Heart right ventricle (tissue), 16 donors: ENCODE data around the gene NELL1. TPM values are rescaled to one million over a fixed set of nuclear protein-coding genes. Genes with fewer than 3 reads are reported as not detected.

ENCODE experiments used
- ATAC-seq, 8 donors: fragments of 200-7000 bp; cut with Tn5 transposase; one replicate each; pipeline ENCODE4 v1.9.1; 2020; ENCODE audit warnings: mild to moderate bottlenecking in 8 of 8, moderate library complexity in 8 of 8, moderate number of reproducible peaks in 1 of 8
- DNase-seq, 2 donors: peaks; one replicate each; pipeline ENCODE4 v3.0.0-alpha.2; 2020
- H3K27ac ChIP-seq, 10 donors: fragments of 200-600 bp; sonication (generic) in 2 of 10; one replicate each; pipeline versions ENCODE4 v1.5.0 to v1.8.0; 2020 to 2022; ENCODE audit warnings: mild to moderate bottlenecking in 3 of 10
- H3K27me3 ChIP-seq, 7 donors: fragments of 200-600 bp; one replicate each; pipeline ENCODE4 v1.8.0; 2021 to 2022; ENCODE audit warnings: mild to moderate bottlenecking in 2 of 7
- H3K36me3 ChIP-seq, 9 donors: fragments of 200-600 bp; sonication (generic) in 1 of 9; one replicate each; pipeline versions ENCODE4 v1.5.0 to v1.8.0; 2020 to 2022; ENCODE audit warnings: mild to moderate bottlenecking in 2 of 9
- H3K4me1 ChIP-seq, 9 donors: fragments of 200-600 bp; sonication (generic) in 1 of 9; one replicate each; pipeline versions ENCODE4 v1.5.0 to v1.8.0; 2020 to 2022; ENCODE audit warnings: mild to moderate bottlenecking in 4 of 9
- H3K4me3 ChIP-seq, 10 donors: fragments of 200-600 bp; sonication (generic) in 2 of 10; one replicate each; pipeline versions ENCODE4 v1.5.0 to v1.8.0; 2020 to 2022; ENCODE audit warnings: mild to moderate bottlenecking in 7 of 10, moderate library complexity in 2 of 10
- H3K9me3 ChIP-seq, 11 donors: fragments of 200-600 bp in 10 of 11; sonication (generic) in 2 of 11; one replicate each; pipeline versions ENCODE4 v1.5.0 to v1.8.0; 2013 to 2022; ENCODE audit warnings: mild to moderate bottlenecking in 2 of 11, control low read depth in 1 of 11, moderate library complexity in 1 of 11
- WGBS, 2 donors: extraction: QIAGEN DNeasy Blood & Tissue Kit; methylation state at CpG; one replicate each; pipeline ENCODE4 v1.1.7; 2013; ENCODE audit warnings: inconsistent platforms in 1 of 2; 5-methylcytosine and 5-hydroxymethylcytosine counted together
- intact Hi-C, 10 donors: fragments of 100-400 bp; cut with DNase I; formaldehyde crosslinking; loops; one replicate each; pipeline versions ENCODE4 v1.11.1 to v1.14.2; 2022
- polyA plus RNA-seq, 2 donors: library from polyadenylated mRNA; stranded (reverse); fragments of 200-250 nt; gene quantifications; one replicate each; pipeline ENCODE4 v1.2.3, GENCODE V29; 2013
- total RNA-seq, 10 donors: library from RNA; stranded (reverse); fragmentation: NEBNext Ultra II Directional in 3 of 10; extraction: Animal tissue kit (Norgen Biotek cat#: 25700) in 3 of 10; gene quantifications; one replicate each; pipeline versions ENCODE4 v1.2.1 to v1.2.4, GENCODE V29; 2021 to 2023
- TF ChIP-seq, protein P1 (sequence below), 9 donors: fragments of 200-600 bp; sonication (generic) in 2 of 9; IDR thresholded peaks; one replicate each; pipeline versions ENCODE4 v1.5.0 to v1.8.0; 2021 to 2022; ENCODE audit warnings: antibody characterized with exemption in 9 of 9, mild to moderate bottlenecking in 5 of 9, moderate library complexity in 1 of 9
- donor health status: Arrhythmogenic right ventricular cardiomyopathy.
- donor health status: ischemic (EF 13 %, LVEDD 7.1; RV severe dilation, severe dysfunction).
- donor health status: healthy with polysubstance abuse.
- donor health status: DM: no; HTN: yes; CAD: no.
- donor health status: DM: no; HTN: no; CAD: no.
- donor health status: ischemic (EF 25% LVEDD 6.9; RV normal size, moderate dysfunction).
- donor health status: ischemic (EF 25% LVEDD 5.7; RV mildly dilated, moderate dysfunction).
- donor health status: healthy.
- donor health status: DM: yes; HTN: yes; CAD: no.
- donor health status: Ischemic cardiomyopathy.
- donor health status: ischemic (EF 35%, LVEDD 5.7; RV mildly dilated, moderate dysfunction).
- donor health status: nonischemic (EF 11% LVEDD 7.7; RV severe dilation, severe dysfunction).
- donor health status: DM: yes; HTN: yes; CAD: no.
- donor health status: PGD.
- donor health status: ischemic (EF 29% LVEDD 5.4; RV normal size, mild dysfunction).
- donor health status: nonischemic (EF 23%, LVEDD 6.1; RV moderate dilation, normal function).

Gene NELL1
- total and polyA plus RNA-seq, 12 donors, result not detected

DNA sequence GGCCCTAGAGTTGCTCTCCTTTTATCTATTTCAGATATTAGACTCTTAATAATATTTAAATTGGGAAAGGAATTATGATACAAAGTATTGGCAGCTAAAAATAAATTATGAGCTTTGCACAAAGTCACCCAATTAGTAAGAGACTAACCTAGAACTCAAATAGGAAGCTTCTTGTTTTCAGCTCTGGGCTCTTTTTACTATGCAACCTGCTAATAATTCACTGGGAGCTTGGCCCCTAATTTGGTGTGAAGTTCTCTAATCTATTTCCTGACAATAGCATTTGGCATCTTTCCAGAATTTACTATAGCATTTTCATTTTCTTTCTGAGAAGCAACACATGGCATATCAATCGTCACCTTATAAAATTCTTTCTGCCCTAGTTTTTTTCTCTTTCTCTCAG lies 795.8 kb downstream of the NELL1 start:
- DNase-seq (no peak), ATAC-seq (no peak)
- Histone ChIP-seq H3K27ac (no peak overlapping the region), H3K9me3 (peaks cover 0 to 9% (median 0%) of the 10 kb centered on the region in 11 donors), H3K27me3 (no peaks in the 10 kb centered on the region), H3K36me3 (no peaks in the 10 kb centered on the region), H3K4me3 (no peak overlapping the region), H3K4me1 (no peaks in the 10 kb centered on the region)
- intact Hi-C loops, result no loop called here
- 51 to 66% methylated on average over 1 of the region's 1 CpG for WGBS, 2 donors
- TF ChIP-seq, protein P1, sequence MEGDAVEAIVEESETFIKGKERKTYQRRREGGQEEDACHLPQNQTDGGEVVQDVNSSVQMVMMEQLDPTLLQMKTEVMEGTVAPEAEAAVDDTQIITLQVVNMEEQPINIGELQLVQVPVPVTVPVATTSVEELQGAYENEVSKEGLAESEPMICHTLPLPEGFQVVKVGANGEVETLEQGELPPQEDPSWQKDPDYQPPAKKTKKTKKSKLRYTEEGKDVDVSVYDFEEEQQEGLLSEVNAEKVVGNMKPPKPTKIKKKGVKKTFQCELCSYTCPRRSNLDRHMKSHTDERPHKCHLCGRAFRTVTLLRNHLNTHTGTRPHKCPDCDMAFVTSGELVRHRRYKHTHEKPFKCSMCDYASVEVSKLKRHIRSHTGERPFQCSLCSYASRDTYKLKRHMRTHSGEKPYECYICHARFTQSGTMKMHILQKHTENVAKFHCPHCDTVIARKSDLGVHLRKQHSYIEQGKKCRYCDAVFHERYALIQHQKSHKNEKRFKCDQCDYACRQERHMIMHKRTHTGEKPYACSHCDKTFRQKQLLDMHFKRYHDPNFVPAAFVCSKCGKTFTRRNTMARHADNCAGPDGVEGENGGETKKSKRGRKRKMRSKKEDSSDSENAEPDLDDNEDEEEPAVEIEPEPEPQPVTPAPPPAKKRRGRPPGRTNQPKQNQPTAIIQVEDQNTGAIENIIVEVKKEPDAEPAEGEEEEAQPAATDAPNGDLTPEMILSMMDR (IDR thresholded peaks at IDR 0.05), result no peak

DNA sequence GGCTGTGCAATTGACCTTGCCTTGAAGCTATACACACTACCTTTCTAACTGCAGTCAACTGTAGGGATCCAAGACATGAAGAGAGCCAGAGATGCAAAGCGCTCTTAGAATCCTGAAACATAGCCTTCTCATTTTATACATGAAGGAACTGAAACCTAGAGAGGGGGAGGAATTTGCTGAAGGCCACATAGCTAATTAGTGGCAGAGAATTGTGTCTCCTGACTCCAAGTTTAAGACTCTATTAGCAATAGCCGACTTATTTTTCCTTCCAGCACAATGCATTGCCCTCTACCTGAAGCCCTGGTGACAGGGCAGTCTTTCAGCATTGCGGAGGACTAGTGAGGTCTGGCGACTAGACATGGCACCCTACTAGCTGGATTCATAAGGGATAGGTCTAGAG lies 796.5 kb downstream of the NELL1 start:
- H3K4me3 ChIP-seq, result no peak overlapping the region
- ATAC-seq (no peak), DNase-seq (no peak)
- WGBS, 2 donors, result 84 to 89% methylated on average over 4 of the region's 4 CpGs
- H3K36me3 ChIP-seq, result no peaks in the 10 kb centered on the region
- H3K9me3 ChIP-seq, result peaks cover 0 to 9% (median 0%) of the 10 kb centered on the region in 11 donors
- no peaks in the 10 kb centered on the region for H3K4me1 ChIP-seq
- intact Hi-C loops, result no loop called here
- TF ChIP-seq, protein P1 (IDR thresholded peaks at IDR 0.05), result no peak
- no peak overlapping the region for H3K27ac ChIP-seq
- no peaks in the 10 kb centered on the region for H3K27me3 ChIP-seq

DNA sequence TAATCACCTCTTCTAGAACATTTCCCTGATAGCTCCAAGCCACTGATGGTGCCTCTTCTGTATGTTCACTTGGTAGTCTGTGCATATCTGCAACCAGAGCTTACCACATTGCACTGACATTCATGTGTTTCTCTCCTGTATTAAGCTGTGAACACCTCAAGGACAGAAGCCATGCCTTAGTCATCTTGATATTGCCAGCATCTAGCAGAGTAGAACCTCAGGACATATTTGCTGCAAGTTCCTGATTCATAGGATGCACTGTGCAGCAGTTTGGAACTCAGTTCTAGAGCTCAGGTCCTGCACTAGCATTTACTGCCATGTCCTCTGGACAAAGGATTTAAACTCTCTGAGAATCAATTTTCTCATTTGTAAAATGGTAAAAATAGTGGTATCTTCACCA lies 801.1 kb downstream of the NELL1 start:
- DNase-seq (no peak), ATAC-seq (no peak)
- H3K9me3 ChIP-seq, result no peaks in the 10 kb centered on the region
- H3K4me1 ChIP-seq, result no peaks in the 10 kb centered on the region
- no peaks in the 10 kb centered on the region for H3K36me3 ChIP-seq
- no peak overlapping the region for H3K27ac ChIP-seq
- TF ChIP-seq, protein P1 (IDR thresholded peaks at IDR 0.05), result no peak
- intact Hi-C loops, result no loop called here
- no peaks in the 10 kb centered on the region for H3K27me3 ChIP-seq
- H3K4me3 ChIP-seq, result no peak overlapping the region

DNA sequence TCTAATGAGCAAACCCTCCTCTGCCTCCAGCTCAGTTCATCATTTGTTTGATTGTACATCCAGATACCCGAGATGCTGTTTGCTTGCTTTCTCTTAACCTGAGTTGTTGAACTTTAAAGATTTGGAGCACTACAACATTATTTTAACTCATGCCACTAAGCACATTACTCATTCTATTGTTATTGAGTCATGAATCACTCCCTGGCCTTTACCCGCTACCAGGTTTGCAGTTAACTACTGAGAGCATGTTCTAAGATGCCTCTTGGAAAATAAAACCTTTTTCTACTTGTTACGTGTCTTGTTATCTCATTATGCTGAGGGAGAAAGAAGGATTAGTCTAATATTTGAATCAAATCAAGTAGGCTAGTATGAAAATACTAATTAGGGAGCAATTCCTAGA lies 802.9 kb downstream of the NELL1 start:
- no peak overlapping the region for H3K4me3 ChIP-seq
- H3K9me3 ChIP-seq, result no peaks in the 10 kb centered on the region
- DNase-seq, result no peak
- H3K27me3 ChIP-seq, result no peaks in the 10 kb centered on the region
- no peak for ATAC-seq
- TF ChIP-seq, protein P1 (IDR thresholded peaks at IDR 0.05), result no peak
- no peaks in the 10 kb centered on the region for H3K4me1 ChIP-seq
- 73 to 78% methylated on average over 3 of the region's 3 CpGs for WGBS, 2 donors
- intact Hi-C loops, result no loop called here
- no peak overlapping the region for H3K27ac ChIP-seq
- H3K36me3 ChIP-seq, result no peaks in the 10 kb centered on the region

DNA sequence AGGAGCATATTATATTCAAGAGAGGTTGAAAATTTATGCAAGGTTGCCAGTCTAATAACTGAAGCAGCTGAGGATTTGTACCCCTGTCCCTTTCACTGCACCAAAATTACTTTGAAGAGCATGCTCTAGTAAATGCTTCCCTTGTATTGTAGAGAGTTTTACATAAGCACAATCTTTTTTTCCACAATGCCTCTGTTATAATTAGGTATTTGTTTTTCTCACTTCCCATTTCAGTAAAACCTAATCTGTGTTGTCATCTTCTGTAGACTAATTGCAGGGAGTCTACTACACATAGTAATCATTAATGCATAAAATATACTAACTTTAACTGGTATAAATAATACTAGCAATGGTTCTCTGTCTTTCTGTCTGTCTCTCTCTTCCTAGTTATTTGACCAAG lies 805.1 kb downstream of the NELL1 start:
- no peak overlapping the region for H3K4me3 ChIP-seq
- H3K9me3 ChIP-seq, result no peaks in the 10 kb centered on the region
- no peaks in the 10 kb centered on the region for H3K4me1 ChIP-seq
- H3K27ac ChIP-seq, result no peak overlapping the region
- intact Hi-C loops, result no loop called here
- no peak for DNase-seq
- H3K36me3 ChIP-seq, result no peaks in the 10 kb centered on the region
- TF ChIP-seq, protein P1 (IDR thresholded peaks at IDR 0.05), result no peak
- ATAC-seq, result no peak
- H3K27me3 ChIP-seq, result no peaks in the 10 kb centered on the region
